ENCODE measurements around the gene TTC21B. TPM values are rescaled to one million over a fixed set of nuclear protein-coding genes. Genes with fewer than 3 reads are reported as not detected.
A peak's percentile ranks its signal among the peaks of the same experiment; 100 is the strongest.

Gene TTC21B
- total and polyA plus RNA-seq, 2 of the 8 experiments (the other 6 are each of a cell fraction or from before 2014, with no cell fraction given) = 6.9 to 20.8 TPM

DNA sequence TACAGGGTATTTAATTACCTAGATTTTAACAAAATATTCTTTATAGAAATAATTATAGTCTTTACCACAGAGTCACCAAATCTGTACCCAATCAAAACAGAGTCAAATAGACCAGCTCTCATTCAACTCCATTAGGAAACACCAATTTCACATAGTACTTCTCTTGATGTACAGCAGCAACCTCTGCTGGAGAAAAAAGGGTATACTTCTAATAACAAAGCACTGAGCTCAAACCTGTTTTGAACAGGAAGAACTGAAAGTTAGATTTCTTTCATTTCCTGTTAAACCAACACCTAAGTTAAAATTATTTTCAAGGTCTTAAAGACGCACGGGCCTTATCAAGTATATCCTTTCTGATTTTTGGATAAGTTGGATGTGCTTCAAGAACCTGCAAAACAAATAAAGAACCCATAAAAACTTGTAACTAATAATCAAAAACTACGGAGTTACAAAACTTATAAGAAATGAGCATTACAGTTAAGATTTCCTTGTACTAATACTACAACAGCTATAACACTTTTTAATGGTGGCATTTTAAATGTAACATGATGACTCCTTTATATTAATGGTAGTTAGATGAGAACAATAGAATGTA, 79.0 kb downstream of the TTC21B start:
- H3K9me3 ChIP-seq (ENCODE audit: insufficient read depth in 2 of 2, low read depth in 1 of 2, low read length in 1 of 2) = no peaks in the 10 kb centered on the region
- no peak overlapping the region for H4K8ac ChIP-seq (ENCODE audit: extremely low read depth, insufficient read depth, low read length)
- H3K23ac ChIP-seq (ENCODE audit: insufficient read length) = no peak overlapping the region
- H2AFZ ChIP-seq (ENCODE audit: low read length) = no peak overlapping the region
- no peaks in the 10 kb centered on the region for H3K4me1 ChIP-seq (replicated peaks in 1 of 4; ENCODE audit: control insufficient read depth in 3 of 4, insufficient read depth in 4 of 4, low read length in 3 of 4)
- CTCF ChIA-PET (ENCODE audit: partially characterized antibody) = interaction anchor here (0.6 to 5.4 kb wide), 56 partner anchors 8 to 880 kb away, joined by 3 to 37 read pairs (median 4); partner anchors contain the start of gene SCN2A
- no peak overlapping the region for H2BK15ac ChIP-seq (ENCODE audit: low read length)
- H3K23me2 ChIP-seq (ENCODE audit: low read depth, low read length) = no peaks in the 10 kb centered on the region
- no peak overlapping the region for H3K4me3 ChIP-seq (ENCODE audit: extremely low read depth in 1 of 4, insufficient read depth in 2 of 4, low read depth in 3 of 4, low read length in 4 of 4)
- POLR2A ChIA-PET (ENCODE audit: partially characterized antibody) = no interaction called here
- no peak overlapping the region for H3K9ac ChIP-seq (replicated peaks in 1 of 4; ENCODE audit: extremely low read depth in 1 of 4, low read depth in 3 of 4, low read length in 3 of 4)
- peak; percentile 81 for FAIRE-seq
- no peak overlapping the region for H2BK120ac ChIP-seq (replicated peaks; ENCODE audit: low read depth, low read length)
- no peaks in the 10 kb centered on the region for H3K79me2 ChIP-seq (ENCODE audit: control insufficient read depth in 1 of 2, insufficient read depth in 2 of 2, low read length in 2 of 2)
- no peaks in the 10 kb centered on the region for H3K79me1 ChIP-seq (ENCODE audit: low read depth, low read length)
- no peak overlapping the region for H3K18ac ChIP-seq (ENCODE audit: extremely low read depth, low read length)
- no peak overlapping the region for H2BK12ac ChIP-seq (ENCODE audit: low read depth, low read length)
- H3K27me3 ChIP-seq (replicated peaks in 1 of 4; ENCODE audit: control insufficient read depth in 3 of 4, extremely low read depth in 1 of 4, insufficient read depth in 3 of 4, low read length in 3 of 4) = peaks cover 0 to 1% (median 0%) of the 10 kb centered on the region in 4 experiments; a peak in 1 of 7 replicates
- H2BK20ac ChIP-seq (ENCODE audit: low read length) = no peak overlapping the region
- no peaks in the 10 kb centered on the region for H4K20me1 ChIP-seq (replicated peaks in 1 of 2; ENCODE audit: control insufficient read depth in 1 of 2, insufficient read depth in 2 of 2, low read length in 2 of 2)
- H4K5ac ChIP-seq (ENCODE audit: insufficient read length, low read depth, low read length) = peak overlapping the region; percentile 93
- no peak overlapping the region for H3K4me2 ChIP-seq (ENCODE audit: insufficient read depth in 1 of 2, low read depth in 2 of 2, low read length in 2 of 2)
- H3K27ac ChIP-seq (ENCODE audit: low read depth, low read length) = no peak overlapping the region
- no peak overlapping the region for H3K14ac ChIP-seq (ENCODE audit: insufficient read length)
- no peak overlapping the region for H3K4ac ChIP-seq (replicated peaks; ENCODE audit: insufficient read length, low read depth, low read length)
- H3K56ac ChIP-seq (replicated peaks; ENCODE audit: insufficient read length, low read depth, low read length) = no peak overlapping the region
- H2AK5ac ChIP-seq (ENCODE audit: low read depth, low read length) = no peak overlapping the region
- no peak overlapping the region for H4K91ac ChIP-seq (replicated peaks; ENCODE audit: insufficient read length, low read length)
- no peak for DNase-seq (ENCODE audit: low read depth in 1 of 2, low spot score in 2 of 2)
- H2BK5ac ChIP-seq (ENCODE audit: low read depth, low read length) = no peak overlapping the region
- H3K36me3 ChIP-seq (ENCODE audit: control insufficient read depth in 2 of 4, insufficient read depth in 4 of 4, low read length in 3 of 4) = peaks cover 0 to 5% (median 0%) of the 10 kb centered on the region in 4 experiments; a peak in 4 of 8 replicates
- 64% methylated on average over 3 of the region's 3 CpGs; no CpG with 5 or more reads in 1 of the 2 experiments for WGBS, 2 experiments (ENCODE audit: extremely low coverage in 1 of 2, insufficient coverage in 1 of 2, insufficient read length in 1 of 2, insufficient replicate concordance in 2 of 2, low coverage in 1 of 2, low lambda C conversion rate in 2 of 2, missing lambda C conversion rate in 1 of 2)
- TF ChIP-seq MAFK (IDR thresholded peaks at IDR 0.05; ENCODE audit: low read depth, low read length) (no peak), CEBPB (IDR thresholded peaks at IDR 0.05; ENCODE audit: low read depth, low read length) (peak; percentile 27; the same call in 1 of the 2 replicates), EGR1 (IDR thresholded peaks at IDR 0.05; ENCODE audit: borderline replicate concordance, low read depth, low read length) (no peak), CBX8 (IDR thresholded peaks at IDR 0.05; ENCODE audit: borderline replicate concordance, low read depth, low read length) (no peak), POLR2AphosphoS5 (IDR thresholded peaks at IDR 0.05; ENCODE audit: low read depth, low read length) (no peak), RNF2 (IDR thresholded peaks at IDR 0.05; ENCODE audit: borderline replicate concordance, low read depth, low read length, missing control alignments, poor library complexity, severe bottlenecking) (no peak), FOSL1 (IDR thresholded peaks at IDR 0.05; ENCODE audit: insufficient read depth, low read depth, low read length) (no peak), KDM4A (IDR thresholded peaks at IDR 0.05; ENCODE audit: low read depth, low read length, severe bottlenecking) (no peak), POLR2A (IDR thresholded peaks at IDR 0.05; ENCODE audit: control extremely low read depth in 1 of 2, low read depth in 2 of 2, low read length in 2 of 2) (no peak), RAD21 (IDR thresholded peaks at IDR 0.05 in 1 of 2, conservative IDR thresholded peaks at IDR 0.05 in 1 of 2; ENCODE audit: low read depth in 2 of 2, low read length in 2 of 2) (peak; percentile 93 to 94), SIX5 (IDR thresholded peaks at IDR 0.05; ENCODE audit: low read depth, low read length) (no peak)
- TF ChIP-seq, protein P1, sequence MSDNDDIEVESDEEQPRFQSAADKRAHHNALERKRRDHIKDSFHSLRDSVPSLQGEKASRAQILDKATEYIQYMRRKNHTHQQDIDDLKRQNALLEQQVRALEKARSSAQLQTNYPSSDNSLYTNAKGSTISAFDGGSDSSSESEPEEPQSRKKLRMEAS (IDR thresholded peaks at IDR 0.05) = no peak
